Small intestine (tissue), 7 donors: Measurements from ENCODE around the gene ZNF79. TPM values are rescaled to one million over a fixed set of nuclear protein-coding genes. Genes with fewer than 3 reads are reported as not detected.

ENCODE experiments used
- DNase-seq, 2 donors: peaks; one replicate each; pipeline versions ENCODE4 v3.0.0 to v3.0.0-alpha.2; 2013
- FAIRE-seq: peaks from 2 replicates; lab custom pipeline; 2012; peaks lifted over from hg19 to GRCh38; lab: Jason Lieb, UNC
- H3K27ac ChIP-seq, 3 donors: one replicate each; pipeline ENCODE4 v1.5.1; 2013; ENCODE audit warnings: low read length in 2 of 3, mild to moderate bottlenecking in 2 of 3, control low read depth in 1 of 3, inconsistent platforms in 1 of 3, low read depth in 1 of 3, moderate library complexity in 1 of 3
- H3K27me3 ChIP-seq, 3 donors: one replicate each; pipeline ENCODE4 v1.6.1; 2013; ENCODE audit warnings: low read length in 3 of 3, inconsistent platforms in 1 of 3; ENCODE audit not compliant: control insufficient read depth in 3 of 3, insufficient read depth in 3 of 3
- H3K36me3 ChIP-seq, 3 donors: one replicate each; pipeline ENCODE4 v1.6.1; 2013; ENCODE audit warnings: low read length in 3 of 3, inconsistent platforms in 1 of 3, low read depth in 1 of 3, mild to moderate bottlenecking in 1 of 3, moderate library complexity in 1 of 3; ENCODE audit not compliant: control insufficient read depth in 3 of 3, insufficient read depth in 2 of 3
- H3K4me1 ChIP-seq, 3 donors: one replicate each; pipeline ENCODE4 v1.6.1; 2013; ENCODE audit warnings: low read length in 2 of 3, inconsistent platforms in 1 of 3, low read depth in 1 of 3, mild to moderate bottlenecking in 1 of 3, moderate library complexity in 1 of 3; ENCODE audit not compliant: control insufficient read depth in 3 of 3, insufficient read depth in 2 of 3
- H3K4me3 ChIP-seq, 3 donors: one replicate each; pipeline ENCODE4 v1.5.1; 2013; ENCODE audit warnings: low read length in 3 of 3, control low read depth in 1 of 3, inconsistent platforms in 1 of 3, low read depth in 1 of 3, mild to moderate bottlenecking in 1 of 3, moderate library complexity in 1 of 3
- H3K9me3 ChIP-seq, 2 donors: one replicate each; pipeline ENCODE4 v1.6.1; 2013; ENCODE audit warnings: low read depth in 1 of 2, low read length in 1 of 2; ENCODE audit not compliant: control insufficient read depth in 2 of 2, insufficient read depth in 1 of 2
- WGBS, 3 donors: extraction: QIAGEN DNeasy Blood & Tissue Kit; methylation state at CpG; one replicate each; pipeline ENCODE4 v1.1.7; 2013; 5-methylcytosine and 5-hydroxymethylcytosine counted together
- polyA plus RNA-seq, 4 donors: library from polyadenylated mRNA; stranded (reverse) in 3 of 4; unstranded in 1 of 4; fragments of 200-250 nt in 3 of 4; fragments of 120-200 nt in 1 of 4; gene quantifications; one replicate each; pipeline versions ENCODE4 v1.2.1 to v1.2.3, GENCODE V29; 2013
- donor health status: healthy with polysubstance abuse.
- donor health status: control.
- donor health status: control.
- donor health status: Bipolar disorder and iron deficiency.
- donor health status: healthy.

ZNF79 gene
- polyA plus RNA-seq, 4 donors: 2.4 to 5.8 (median 3.3) TPM

DNA sequence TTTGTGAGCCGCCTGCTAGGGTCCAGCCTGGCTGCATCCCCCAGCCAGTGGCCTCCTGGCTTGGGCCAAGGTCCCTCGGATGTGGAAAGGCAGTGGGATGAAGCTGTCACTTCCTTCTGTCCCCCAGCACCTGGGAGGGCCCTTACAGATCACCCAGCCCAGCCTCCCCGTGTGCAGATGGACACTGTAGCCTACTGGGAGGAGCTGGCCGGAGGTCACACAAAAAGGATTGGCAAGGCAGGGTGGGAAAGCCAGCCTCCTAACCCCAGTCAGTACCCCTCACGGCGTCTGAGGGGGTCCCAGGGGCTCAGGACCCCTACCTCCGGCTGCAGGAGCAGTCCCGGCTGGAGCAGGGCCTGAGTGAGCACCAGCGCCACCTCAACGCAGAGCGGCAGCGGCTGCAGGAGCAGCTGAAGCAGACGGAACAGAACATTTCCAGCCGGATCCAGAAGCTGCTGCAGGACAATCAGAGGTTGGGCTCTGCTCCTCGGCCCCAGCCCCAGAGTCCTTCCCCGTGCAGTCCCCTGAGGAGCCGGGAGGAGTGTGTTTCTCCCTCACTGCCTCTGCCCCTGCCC, 55.4 kb downstream of the ZNF79 start:
- Histone ChIP-seq H3K27me3 (no peaks in the 10 kb centered on the region), H3K36me3 (peaks cover 14 to 62% (median 18%) of the 10 kb centered on the region in 3 donors), H3K4me3 (no peak overlapping the region), H3K9me3 (no peaks in the 10 kb centered on the region), H3K27ac (no peak overlapping the region), H3K4me1 (no peaks in the 10 kb centered on the region)
- no peak for FAIRE-seq
- WGBS, 3 donors: 86 to 94% (median 89%) methylated on average over 15 to 17 of the region's 17 CpGs
- DNase-seq: no peak

DNA sequence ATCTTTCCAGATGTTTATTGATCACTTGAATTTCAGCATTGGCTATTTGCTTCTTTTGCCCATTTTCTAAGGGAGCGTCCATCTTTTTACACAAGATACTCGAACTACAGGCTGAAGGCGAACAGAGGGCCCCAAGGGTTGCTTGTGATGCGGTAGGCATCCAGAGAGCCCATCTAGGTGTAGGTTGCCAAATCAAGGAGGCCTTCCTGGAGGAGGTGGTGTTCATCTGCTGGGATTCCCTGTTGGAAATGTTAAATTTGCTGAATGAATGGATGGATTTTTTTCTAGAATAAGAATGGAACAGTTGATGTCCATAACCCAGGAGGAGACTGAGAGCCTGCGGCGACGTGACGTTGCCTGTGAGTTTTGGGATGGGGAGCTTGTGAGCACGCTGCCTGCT, 58.5 kb downstream of the ZNF79 start:
- Histone ChIP-seq H3K4me1 (no peaks in the 10 kb centered on the region), H3K4me3 (no peak overlapping the region), H3K27me3 (no peaks in the 10 kb centered on the region), H3K36me3 (peaks cover 13 to 76% (median 18%) of the 10 kb centered on the region in 3 donors), H3K27ac (no peak overlapping the region), H3K9me3 (no peaks in the 10 kb centered on the region)
- WGBS, 3 donors: 96 to 98% (median 97%) methylated on average over 9 of the region's 9 CpGs
- no peak for FAIRE-seq
- DNase-seq: no peak

- Histone ChIP-seq H3K9me3 (no peaks in the 10 kb centered on the region), H3K4me1 (no peaks in the 10 kb centered on the region), H3K27ac (no peak overlapping the region), H3K27me3 (no peaks in the 10 kb centered on the region), H3K4me3 (no peak overlapping the region), H3K36me3 (peaks cover 0 to 76% (median 5%) of the 10 kb centered on the region in 3 donors)
- DNase-seq (no peak), FAIRE-seq (no peak)
- WGBS, 3 donors: 87 to 93% (median 90%) methylated on average over 11 of the region's 11 CpGs
Observed at GRCh38 chr9:127485995-127486394, 61.8 kb downstream of the ZNF79 start.

GRCh38 chr9:127488946-127489345, 64.8 kb downstream of the ZNF79 start:
- FAIRE-seq (no peak), DNase-seq (no peak)
- no peaks in the 10 kb centered on the region for H3K4me1 ChIP-seq
- no peaks in the 10 kb centered on the region for H3K9me3 ChIP-seq
- WGBS, 3 donors: 83 to 96% (median 90%) methylated on average over 8 of the region's 8 CpGs
- no peak overlapping the region for H3K4me3 ChIP-seq
- no peak overlapping the region for H3K27ac ChIP-seq
- peaks cover 0 to 82% (median 6%) of the 10 kb centered on the region in 3 donors for H3K36me3 ChIP-seq
- H3K27me3 ChIP-seq: no peaks in the 10 kb centered on the region

DNA sequence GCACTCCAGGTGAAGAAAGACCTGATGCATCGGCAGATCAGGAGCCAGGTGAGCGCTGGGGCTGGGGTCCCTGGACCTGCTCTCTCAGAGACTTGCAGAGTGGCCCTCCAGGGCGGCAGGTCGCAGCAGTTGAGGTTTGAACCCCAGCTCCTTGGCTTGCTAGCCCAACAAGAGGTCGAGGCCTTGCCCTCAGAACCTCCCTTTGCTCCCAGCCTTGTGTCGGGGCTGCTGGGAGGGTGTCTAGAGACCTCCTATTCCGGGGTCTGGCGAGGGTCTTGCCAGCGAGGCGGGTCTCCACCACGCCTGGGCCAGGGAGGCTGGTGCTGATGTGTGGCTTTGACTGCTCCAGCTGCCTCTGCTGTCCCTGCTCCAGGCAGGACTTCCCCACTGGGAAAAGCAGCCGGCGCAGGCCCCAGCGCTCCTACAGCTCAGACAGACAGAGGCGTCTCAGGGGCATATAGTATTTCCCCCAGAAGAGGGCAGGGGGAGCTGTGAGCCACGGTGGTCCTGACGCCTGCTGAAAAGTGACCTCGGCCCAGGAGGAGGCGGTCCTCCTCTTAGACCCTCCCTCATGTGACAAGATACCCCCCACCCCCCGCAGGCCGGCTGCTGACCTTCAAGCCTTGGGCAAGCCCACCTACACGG, 65.4 kb downstream of the ZNF79 start:
- no peak overlapping the region for H3K27ac ChIP-seq
- no peaks in the 10 kb centered on the region for H3K9me3 ChIP-seq
- 85 to 95% (median 93%) methylated on average over 20 to 22 of the region's 22 CpGs for WGBS, 3 donors
- H3K36me3 ChIP-seq: peaks cover 0 to 83% (median 6%) of the 10 kb centered on the region in 3 donors
- H3K4me3 ChIP-seq: no peak overlapping the region
- no peak for FAIRE-seq
- no peaks in the 10 kb centered on the region for H3K27me3 ChIP-seq
- DNase-seq: no peak
- no peaks in the 10 kb centered on the region for H3K4me1 ChIP-seq

DNA sequence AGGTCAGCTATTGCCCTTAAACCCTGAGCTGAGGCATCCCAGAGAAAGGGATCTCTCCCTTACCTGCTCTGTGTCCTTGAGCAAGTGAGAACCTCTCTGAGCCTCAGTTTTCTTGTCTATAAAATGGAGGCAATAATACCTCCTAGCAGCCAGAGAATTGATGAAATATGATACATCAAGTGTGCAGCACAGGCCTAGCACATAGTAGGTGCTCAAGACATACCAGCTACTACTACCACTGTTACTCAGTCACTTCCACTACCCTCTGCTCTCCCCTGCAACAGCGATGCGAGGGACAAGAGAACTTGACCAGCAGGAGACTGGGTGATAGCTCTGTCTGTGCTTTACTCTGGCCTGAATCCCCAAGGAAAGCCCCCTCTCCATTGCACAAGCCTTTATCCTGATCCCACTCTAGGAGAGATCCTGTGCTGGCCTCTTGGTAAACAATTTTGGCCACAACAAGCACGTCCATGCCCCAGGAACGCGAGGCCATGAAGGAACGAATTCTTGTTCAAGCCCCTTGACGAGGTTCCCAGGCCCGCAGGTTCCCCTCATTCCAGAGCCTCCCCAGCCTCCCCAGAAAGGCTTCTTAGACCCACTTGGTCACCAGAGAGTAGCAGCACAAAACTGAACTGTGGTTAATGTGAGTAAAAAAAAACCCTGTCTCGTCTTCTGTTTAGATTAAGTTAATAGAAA, 66.5 kb downstream of the ZNF79 start:
- peaks cover 2 to 6% (median 2%) of the 10 kb centered on the region in 3 donors for H3K4me1 ChIP-seq
- no peak overlapping the region for H3K27ac ChIP-seq
- FAIRE-seq: no peak
- no peak for DNase-seq
- H3K4me3 ChIP-seq: no peak overlapping the region
- no peaks in the 10 kb centered on the region for H3K27me3 ChIP-seq
- H3K36me3 ChIP-seq: peaks cover 0 to 82% (median 6%) of the 10 kb centered on the region in 3 donors
- 86 to 95% (median 90%) methylated on average over 9 of the region's 9 CpGs for WGBS, 3 donors
- no peaks in the 10 kb centered on the region for H3K9me3 ChIP-seq

DNA sequence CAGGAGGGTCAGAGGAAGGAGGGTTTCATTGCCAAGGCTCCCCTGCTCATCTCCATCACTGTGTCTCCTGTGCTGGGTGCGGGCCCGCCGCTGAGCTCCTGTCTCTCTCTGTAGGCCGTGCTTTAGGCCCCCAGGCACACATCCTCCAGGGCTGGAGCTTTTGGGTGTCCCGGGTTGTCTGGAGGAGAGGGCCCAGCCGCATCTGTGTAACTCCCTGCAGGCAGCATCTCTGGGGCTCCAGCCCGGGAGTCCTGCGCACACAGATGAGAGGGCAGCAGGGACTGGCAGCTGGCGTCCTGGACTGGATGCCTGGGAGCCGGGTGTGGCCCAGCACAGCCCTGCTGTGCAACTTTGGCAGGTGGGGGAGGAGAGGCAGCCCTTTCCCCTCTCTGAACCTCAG, 67.3 kb downstream of the ZNF79 start:
- H3K4me1 ChIP-seq: peaks cover 2 to 9% (median 2%) of the 10 kb centered on the region in 3 donors
- H3K27me3 ChIP-seq: no peaks in the 10 kb centered on the region
- peaks cover 0 to 82% (median 6%) of the 10 kb centered on the region in 3 donors for H3K36me3 ChIP-seq
- no peak for DNase-seq
- H3K9me3 ChIP-seq: no peaks in the 10 kb centered on the region
- H3K27ac ChIP-seq: no peak overlapping the region
- no peak overlapping the region for H3K4me3 ChIP-seq
- no peak for FAIRE-seq
- 79 to 91% (median 89%) methylated on average over 10 of the region's 10 CpGs for WGBS, 3 donors

DNA sequence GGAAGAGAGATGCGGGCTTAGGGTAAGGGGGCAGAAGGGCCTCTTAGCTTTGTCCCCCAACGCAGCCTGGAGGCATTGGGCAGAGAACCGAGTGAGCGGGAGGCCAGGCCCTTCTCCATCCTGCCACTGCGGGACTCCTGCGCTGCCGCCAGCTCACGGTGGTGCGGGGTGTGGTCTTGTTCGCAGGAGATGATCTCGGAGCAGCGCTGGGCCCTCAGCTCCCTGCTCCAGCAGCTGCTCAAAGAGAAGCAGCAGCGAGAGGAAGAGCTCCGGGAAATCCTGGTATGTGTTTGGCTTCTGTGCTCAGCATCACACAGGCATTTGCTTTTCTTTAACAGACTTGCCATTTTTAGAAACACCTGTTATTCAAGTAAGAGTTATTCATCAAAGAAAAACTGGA, 68.4 kb downstream of the ZNF79 start:
- FAIRE-seq (no peak), DNase-seq (no peak)
- Histone ChIP-seq H3K27ac (no peak overlapping the region), H3K27me3 (no peaks in the 10 kb centered on the region), H3K4me3 (no peak overlapping the region), H3K4me1 (peaks cover 2 to 9% (median 2%) of the 10 kb centered on the region in 3 donors), H3K9me3 (no peaks in the 10 kb centered on the region), H3K36me3 (peaks cover 0 to 83% (median 12%) of the 10 kb centered on the region in 3 donors)
- WGBS, 3 donors: 87 to 98% (median 90%) methylated on average over 14 of the region's 14 CpGs
